HG02571 (cell line): Measurements from ENCODE around the gene CACNA1D.
"Not testable (repeated sequence)": the region's sequence is repeated elsewhere in the genome, so short reads cannot be mapped to it uniquely, and the experiment has no call there.

ENCODE experiments used
- ATAC-seq: cut with Tn5 transposase; IDR thresholded peaks from one replicate; pipeline ENCODE4 v1.9.1; 2021; ENCODE audit warnings: mild to moderate bottlenecking, moderate library complexity; ENCODE audit not compliant: unreplicated experiment

CACNA1D gene

GRCh38 chr3:53493963-53494791, at the start of gene CACNA1D:
Gene CACNA1D, plus strand, starts transcription at chr3:53494611. Its CDS starts 556 bp downstream, at chr3:53495167.
- no peak for ATAC-seq

- ATAC-seq, result no peak
Observed at GRCh38 chr3:53457068-53457467, 37.3 kb upstream of the CACNA1D start.

- no peak for ATAC-seq
Observed at GRCh38 chr3:53460326-53460725, 34.1 kb upstream of the CACNA1D start.

GRCh38 chr3:53464424-53464823, 30.0 kb upstream of the CACNA1D start:
- ATAC-seq, result no peak

DNA sequence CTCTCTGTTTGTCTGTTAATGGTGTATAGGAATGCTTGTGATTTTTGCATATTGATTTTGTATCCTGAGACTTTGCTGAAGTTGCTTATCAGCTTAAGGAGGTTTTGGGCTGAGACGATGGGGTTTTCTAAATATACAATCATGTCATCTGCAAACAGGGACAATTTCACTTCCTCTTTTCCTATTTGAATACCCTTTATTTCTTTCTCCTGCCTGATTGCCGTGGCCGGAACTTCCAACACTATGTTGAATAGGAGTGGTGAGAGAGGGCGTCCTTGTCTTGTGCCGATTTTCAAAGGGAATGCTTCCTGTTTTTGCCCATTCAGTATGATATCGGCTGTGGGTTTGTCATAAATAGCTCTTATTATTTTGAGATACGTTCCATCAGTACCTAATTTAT, 24.7 kb upstream of the CACNA1D start:
- ATAC-seq, result not testable (repeated sequence)

GRCh38 chr3:53473422-53473821, 21.0 kb upstream of the CACNA1D start:
- ATAC-seq, result no peak

- ATAC-seq, result not testable (repeated sequence)
Observed at GRCh38 chr3:53476372-53476771, 18.0 kb upstream of the CACNA1D start.

- ATAC-seq, result not testable (repeated sequence)
Observed at GRCh38 chr3:53477689-53478088, 16.7 kb upstream of the CACNA1D start.

GRCh38 chr3:53478166-53478830, 16.1 kb upstream of the CACNA1D start:
- no peak for ATAC-seq

GRCh38 chr3:53478921-53479664, 15.3 kb upstream of the CACNA1D start:
- ATAC-seq, result no peak

DNA sequence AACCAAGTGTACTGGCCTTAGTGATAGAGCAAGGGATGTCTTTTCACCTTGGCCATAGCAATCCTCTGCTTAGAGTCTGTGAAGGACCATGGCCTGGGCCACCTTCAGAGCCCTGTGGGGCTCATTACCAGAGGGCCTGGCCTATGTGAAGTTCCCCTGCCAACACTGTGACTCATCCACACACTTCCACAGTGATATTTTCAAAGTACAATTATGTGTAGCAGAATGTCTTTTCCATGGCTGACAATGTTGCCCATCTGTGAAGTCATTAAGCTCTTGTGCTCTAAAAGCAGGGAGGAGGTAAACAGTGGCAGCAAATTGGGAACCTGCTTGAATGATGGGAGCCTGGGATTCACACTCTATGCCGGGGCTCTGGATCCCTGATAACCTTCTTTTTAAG, 12.2 kb upstream of the CACNA1D start:
- ATAC-seq, result no peak

GRCh38 chr3:53483821-53484220, 10.6 kb upstream of the CACNA1D start:
- ATAC-seq, result no peak

- no peak for ATAC-seq
Observed at GRCh38 chr3:53484984-53485383, 9.4 kb upstream of the CACNA1D start.

GRCh38 chr3:53485675-53486403, 8.6 kb upstream of the CACNA1D start:
- ATAC-seq, result no peak

GRCh38 chr3:53486961-53487654, 7.3 kb upstream of the CACNA1D start:
- ATAC-seq, result no peak

GRCh38 chr3:53489386-53489785, 5.0 kb upstream of the CACNA1D start:
- no peak for ATAC-seq

GRCh38 chr3:53489787-53490458, 4.5 kb upstream of the CACNA1D start:
- no peak for ATAC-seq

GRCh38 chr3:53490459-53490968, 3.9 kb upstream of the CACNA1D start:
- ATAC-seq, result no peak

DNA sequence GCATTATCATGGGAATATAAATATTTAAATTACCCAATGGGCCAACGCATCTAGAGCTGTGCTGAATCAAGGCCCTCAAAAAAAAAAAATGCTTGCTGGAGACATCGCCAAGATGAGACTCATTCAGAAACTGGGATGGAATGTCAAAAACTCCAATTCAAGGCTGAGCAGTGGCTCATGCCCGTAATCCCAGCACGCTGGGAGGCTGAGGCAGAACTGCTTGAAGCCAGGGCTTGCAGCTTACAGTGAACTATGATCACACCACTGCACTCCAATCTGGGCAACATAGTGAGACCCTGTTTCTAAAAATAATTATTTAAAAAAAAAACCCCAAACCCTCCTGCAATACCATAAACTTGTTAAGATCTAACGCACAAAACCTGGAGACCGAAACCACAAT, 3.1 kb upstream of the CACNA1D start:
- ATAC-seq, result no peak

DNA sequence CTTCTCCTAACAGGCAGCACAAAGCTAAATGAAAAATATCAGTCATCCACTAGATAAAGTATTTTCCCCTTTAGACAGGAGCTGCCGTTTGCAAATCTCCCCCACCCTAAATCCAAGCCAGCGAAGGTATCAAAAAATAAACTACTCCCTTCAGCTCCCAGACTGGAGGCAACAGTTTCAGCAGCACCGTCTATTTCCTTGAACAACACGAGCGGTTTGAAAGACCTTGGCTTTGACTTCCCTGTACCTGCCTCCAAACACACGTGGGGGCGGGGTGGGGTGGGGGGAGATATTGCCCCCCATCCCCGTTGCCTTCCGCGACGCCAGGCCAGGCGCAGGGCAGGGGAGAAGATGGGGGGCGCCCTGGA, 832 bp upstream of the CACNA1D start:
- no peak for ATAC-seq
